RWPE1 (cell line): ENCODE data around the gene MARCKSL1.

ENCODE experiments used
- CTCF ChIA-PET: fragments of 350-600 bp; sonication (Branson Sonifier 250); formaldehyde crosslinking; extraction: SDS; loops from one replicate; lab custom pipeline; 2021; lab: Yijun Ruan, JAX
- POLR2A ChIA-PET: fragments of 400-600 bp; formaldehyde crosslinking; extraction: SDS; loops from one replicate; lab custom pipeline; 2020; ENCODE audit warnings: antibody characterized with exemption; ENCODE audit not compliant: low non-redundant PET; lab: Yijun Ruan, JAX
- DNase-seq: peaks from one replicate; pipeline ENCODE4 v3.0.0; 2012; ENCODE audit warnings: low spot score
- H3K27ac ChIP-seq: fragments of 450-650 bp; 2 replicates; pipeline ENCODE4 v1.5.1; 2017
- TF ChIP-seq, protein P1 (sequence below): fragments of 450-650 bp; conservative IDR thresholded peaks from 2 replicates; pipeline ENCODE4 v1.5.1; 2017; ENCODE audit warnings: low read depth, mild to moderate bottlenecking

MARCKSL1 gene

DNA sequence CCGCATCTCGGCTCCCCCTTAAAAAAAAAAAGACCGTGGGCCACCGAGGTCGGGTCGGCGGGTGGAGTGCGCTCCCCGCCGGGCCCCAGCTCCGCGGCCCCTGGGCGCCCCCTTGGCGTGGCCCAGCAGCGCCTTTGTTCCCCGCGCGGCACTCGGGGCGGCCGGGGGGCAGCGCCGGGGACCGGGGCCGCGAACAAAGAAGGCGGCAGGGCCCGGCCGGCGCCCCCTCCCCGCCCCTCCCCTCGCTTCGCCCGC, 571 bp downstream of the MARCKSL1 start:
- CTCF ChIA-PET, result interaction anchor here (1.2 kb wide), 2 partner anchors 66 to 93 kb away, joined by 3 to 4 read pairs; no protein-coding TSS in a partner anchor
- POLR2A ChIA-PET, result interaction anchor here (1.0 to 1.4 kb wide), 2 partner anchors 10 to 59 kb away, joined by 3 to 7 read pairs; partner anchors contain the start of gene BSDC1
- TF ChIP-seq, protein P1, sequence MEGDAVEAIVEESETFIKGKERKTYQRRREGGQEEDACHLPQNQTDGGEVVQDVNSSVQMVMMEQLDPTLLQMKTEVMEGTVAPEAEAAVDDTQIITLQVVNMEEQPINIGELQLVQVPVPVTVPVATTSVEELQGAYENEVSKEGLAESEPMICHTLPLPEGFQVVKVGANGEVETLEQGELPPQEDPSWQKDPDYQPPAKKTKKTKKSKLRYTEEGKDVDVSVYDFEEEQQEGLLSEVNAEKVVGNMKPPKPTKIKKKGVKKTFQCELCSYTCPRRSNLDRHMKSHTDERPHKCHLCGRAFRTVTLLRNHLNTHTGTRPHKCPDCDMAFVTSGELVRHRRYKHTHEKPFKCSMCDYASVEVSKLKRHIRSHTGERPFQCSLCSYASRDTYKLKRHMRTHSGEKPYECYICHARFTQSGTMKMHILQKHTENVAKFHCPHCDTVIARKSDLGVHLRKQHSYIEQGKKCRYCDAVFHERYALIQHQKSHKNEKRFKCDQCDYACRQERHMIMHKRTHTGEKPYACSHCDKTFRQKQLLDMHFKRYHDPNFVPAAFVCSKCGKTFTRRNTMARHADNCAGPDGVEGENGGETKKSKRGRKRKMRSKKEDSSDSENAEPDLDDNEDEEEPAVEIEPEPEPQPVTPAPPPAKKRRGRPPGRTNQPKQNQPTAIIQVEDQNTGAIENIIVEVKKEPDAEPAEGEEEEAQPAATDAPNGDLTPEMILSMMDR, result no peak
- DNase-seq, result no peak
- H3K27ac ChIP-seq, result no peak overlapping the region

DNA sequence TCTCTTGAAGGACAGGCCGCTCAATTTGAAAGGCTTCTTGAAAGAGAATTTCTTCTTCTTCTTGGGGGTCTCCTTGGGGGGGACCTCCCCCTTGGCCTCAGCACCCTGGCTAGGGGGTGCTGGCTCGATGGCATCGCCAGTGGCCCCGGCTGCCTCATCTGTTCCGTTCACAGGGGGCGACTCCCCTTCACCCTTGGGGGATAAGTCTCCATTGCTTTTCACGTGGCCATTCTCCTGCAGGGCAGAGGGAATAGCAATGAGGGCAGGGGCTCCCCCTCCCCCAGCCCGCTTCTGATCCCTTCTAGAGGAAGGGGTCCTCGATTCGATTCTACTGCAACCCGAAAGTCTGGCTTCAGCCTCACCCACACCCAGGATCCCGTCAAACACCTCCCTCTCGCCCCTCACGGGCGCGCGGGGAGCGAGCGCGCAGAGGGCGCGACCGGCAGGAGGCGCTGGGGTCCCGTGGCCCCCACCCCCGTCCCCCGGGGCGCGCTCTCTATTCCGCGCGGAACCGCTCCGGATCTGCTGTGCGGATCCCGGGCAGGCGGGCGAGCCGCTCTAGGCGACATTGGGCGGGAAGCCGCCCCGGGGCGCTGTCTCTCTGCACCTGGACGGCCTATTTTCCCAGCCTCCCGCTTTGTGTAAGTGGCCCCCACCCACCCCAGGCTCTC, 1.0 kb downstream of the MARCKSL1 start:
- ChIA-PET CTCF (interaction anchor here (1.2 kb wide), 1 partner anchor 93 kb away, joined by 3 read pairs; no protein-coding TSS in a partner anchor), POLR2A (interaction anchor here (1.4 kb wide), 1 partner anchor 59 kb away, joined by 3 read pairs; the partner anchor contains the start of gene BSDC1)
- TF ChIP-seq, protein P1, result peak; percentile 77
- peak; percentile 41 for DNase-seq
- no peak overlapping the region for H3K27ac ChIP-seq

DNA sequence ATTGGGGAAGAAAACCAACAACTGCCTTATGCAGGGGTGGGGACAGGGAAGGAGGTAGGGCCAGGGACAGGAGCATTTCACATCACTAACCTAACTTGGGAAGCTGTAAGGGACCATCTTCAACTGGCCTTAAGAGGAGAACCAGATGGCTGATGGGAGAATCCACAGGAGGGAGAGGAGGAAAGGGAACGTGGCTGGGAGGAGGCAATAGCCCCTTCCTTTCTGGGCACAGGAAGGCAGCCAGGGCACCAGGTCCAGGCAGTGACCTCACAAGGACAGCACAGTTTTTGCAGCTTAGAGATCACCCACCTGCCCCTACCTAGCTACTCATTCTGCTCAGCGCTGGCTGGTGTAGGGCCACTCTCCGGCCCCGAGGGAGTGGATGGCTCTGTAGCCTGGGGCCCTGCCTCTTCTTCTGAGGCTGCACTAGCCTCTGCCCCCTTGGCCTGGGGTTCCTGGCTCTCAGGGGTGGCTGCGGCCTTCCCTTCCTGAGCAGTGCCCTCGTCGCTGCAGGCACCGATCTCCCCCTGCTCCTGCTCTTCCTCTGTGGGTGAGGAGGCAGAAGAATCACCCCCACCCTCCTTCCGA, 1.7 kb downstream of the MARCKSL1 start:
- POLR2A ChIA-PET, result interaction anchor here (0.5 kb wide), 1 partner anchor 121 kb away, joined by 4 read pairs; no protein-coding TSS in a partner anchor
- TF ChIP-seq, protein P1, result no peak
- CTCF ChIA-PET, result interaction anchor here (0.5 to 0.6 kb wide), 2 partner anchors 18 to 68 kb away, joined by 4 to 6 read pairs; no protein-coding TSS in a partner anchor
- H3K27ac ChIP-seq, result peak overlapping the region; percentile 15; the same call in 1 of the 2 replicates
- DNase-seq, result no peak

DNA sequence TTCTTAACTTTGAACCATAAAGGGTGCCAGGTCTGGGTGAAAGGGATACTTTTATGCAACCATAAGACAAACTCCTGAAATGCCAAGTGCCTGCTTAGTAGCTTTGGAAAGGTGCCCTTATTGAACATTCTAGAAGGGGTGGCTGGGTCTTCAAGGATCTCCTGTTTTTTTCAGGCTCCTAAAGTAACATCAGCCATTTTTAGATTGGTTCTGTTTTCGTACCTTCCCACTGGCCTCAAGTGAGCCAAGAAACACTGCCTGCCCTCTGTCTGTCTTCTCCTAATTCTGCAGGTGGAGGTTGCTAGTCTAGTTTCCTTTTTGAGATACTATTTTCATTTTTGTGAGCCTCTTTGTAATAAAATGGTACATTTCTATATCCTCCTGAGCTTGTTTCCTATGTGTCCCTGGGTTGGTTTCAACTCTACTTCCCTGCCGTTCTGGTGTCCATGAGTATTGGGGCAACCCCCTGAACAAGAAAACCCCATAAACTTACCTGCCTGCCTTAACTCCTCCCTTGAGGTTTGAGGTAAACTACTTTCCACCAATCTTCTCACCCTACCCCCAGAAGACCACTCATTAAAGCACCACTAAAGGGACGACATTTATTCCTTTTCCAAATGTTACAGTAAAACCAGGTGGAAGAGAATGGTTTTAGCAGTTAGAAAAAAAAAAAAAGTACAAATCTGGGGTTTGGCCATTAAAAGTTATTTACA, 2.6 kb downstream of the MARCKSL1 start:
- no peak for DNase-seq
- CTCF ChIA-PET, result interaction anchor here (0.6 kb wide), 1 partner anchor 19 kb away, joined by 6 read pairs; no protein-coding TSS in a partner anchor
- H3K27ac ChIP-seq, result no peak overlapping the region
- TF ChIP-seq, protein P1, result no peak
- POLR2A ChIA-PET, result no interaction called here

DNA sequence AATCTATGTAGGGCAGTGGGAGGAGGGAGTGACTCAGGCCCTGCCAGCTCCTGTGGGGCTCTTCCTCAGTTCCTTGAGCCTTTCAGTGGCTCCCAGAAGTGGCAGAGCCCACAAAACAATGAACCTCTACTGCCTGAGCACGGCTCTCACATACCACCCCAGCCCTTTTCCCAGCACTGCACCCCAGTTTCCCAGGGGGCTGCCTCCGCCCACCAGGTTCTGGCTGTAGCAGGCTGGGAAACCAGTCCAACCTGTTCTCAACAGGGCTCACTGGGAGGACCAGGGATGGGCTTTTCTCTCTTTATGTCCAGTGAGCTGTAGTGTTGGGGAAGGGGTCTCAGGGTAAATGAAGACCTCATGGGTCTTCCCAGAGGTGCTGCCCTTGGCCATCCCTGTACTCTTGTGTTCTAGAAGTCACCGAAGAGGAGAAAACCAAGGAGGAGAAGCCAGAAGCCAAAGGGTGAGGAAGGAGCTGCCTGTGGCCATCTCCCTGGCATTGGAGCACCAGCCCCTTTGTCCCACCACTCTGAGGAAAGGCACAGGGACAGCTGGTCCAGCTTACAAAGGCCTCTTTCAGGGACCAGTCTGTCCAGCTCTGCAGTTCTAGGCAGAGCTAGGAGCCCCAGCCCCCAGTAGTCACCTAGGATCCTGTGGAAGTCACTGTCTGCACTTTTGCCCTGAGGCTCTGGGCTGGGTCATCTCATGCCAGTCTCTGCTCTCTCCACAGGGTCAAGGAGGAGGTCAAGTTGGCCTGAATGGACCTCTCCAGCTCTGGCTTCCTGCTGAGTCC, 3.5 kb downstream of the MARCKSL1 start:
- TF ChIP-seq, protein P1, result no peak

More for the DNA sequence above, 3.5 kb downstream of the MARCKSL1 start:
- CTCF ChIA-PET, result no interaction called here
- POLR2A ChIA-PET, result no interaction called here
- DNase-seq, result no peak
- peak overlapping the region; percentile 26; the same call in 1 of the 2 replicates for H3K27ac ChIP-seq
